GM19023 (cell line): ENCODE results near the gene ZC3H18.
"Not testable (repeated sequence)": the region's sequence is repeated elsewhere in the genome, so short reads cannot be mapped to it uniquely, and the experiment has no call there.

ENCODE experiments used
- ATAC-seq: cut with Tn5 transposase; IDR thresholded peaks from one replicate; pipeline ENCODE4 v1.9.1; 2021; ENCODE audit warnings: mild to moderate bottlenecking, moderate library complexity; ENCODE audit not compliant: unreplicated experiment

Gene ZC3H18

DNA sequence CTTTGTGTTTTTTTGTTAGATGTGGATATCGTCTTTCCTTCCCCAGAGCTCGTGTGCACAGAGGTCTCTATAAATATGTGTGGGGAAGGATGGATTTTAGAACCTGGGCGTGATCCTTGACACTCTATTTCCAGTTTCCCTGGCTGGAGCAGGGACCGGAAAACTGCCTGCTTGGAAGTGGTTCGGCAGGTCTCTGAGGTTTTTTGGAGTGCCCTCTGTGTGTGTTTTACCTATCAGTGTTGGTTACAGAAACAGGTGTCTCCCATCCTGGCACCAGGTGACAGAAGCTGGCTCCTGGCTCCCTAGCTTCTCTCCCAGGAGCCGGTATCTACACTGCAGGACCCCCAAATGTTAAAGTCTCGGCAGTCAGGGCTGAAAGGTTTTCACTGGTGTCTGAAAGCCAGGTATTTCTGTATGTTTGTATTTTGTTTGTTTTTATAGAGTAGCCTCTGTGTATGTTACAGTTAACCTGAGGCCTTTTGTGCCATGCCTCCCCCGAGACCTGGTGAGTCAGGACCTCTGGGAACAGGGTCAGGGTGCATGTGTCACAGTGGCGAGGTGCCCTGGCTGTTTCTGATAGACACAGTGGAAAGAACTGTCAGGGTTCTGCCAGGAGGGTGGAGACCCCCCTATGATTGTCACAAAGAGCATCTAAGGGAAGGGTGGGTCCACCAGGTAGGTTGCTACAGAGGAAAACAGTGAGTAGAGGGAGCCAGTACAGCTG lies 31.3 kb downstream of the ZC3H18 start:
- no peak for ATAC-seq

DNA sequence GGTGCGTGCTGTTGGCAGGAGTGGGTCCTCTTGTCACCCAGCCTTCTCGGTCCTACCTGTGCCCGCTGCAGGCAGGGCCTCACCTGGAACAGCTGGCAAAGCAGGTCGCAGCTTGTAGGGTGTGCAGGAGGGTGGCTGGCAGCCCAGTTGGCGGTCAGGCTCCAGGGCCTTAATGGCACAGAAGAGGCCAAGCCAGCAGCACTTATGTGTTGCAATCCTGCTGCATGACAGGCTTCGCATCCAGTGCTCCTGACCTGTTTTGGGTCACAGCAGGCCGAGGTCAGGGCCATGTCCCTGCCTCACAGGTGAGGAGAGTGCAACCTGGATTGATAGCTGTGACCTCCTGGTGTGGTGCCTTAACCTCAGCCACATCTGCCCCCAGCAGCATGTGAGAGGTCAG lies 31.9 kb downstream of the ZC3H18 start:
- ATAC-seq: no peak

DNA sequence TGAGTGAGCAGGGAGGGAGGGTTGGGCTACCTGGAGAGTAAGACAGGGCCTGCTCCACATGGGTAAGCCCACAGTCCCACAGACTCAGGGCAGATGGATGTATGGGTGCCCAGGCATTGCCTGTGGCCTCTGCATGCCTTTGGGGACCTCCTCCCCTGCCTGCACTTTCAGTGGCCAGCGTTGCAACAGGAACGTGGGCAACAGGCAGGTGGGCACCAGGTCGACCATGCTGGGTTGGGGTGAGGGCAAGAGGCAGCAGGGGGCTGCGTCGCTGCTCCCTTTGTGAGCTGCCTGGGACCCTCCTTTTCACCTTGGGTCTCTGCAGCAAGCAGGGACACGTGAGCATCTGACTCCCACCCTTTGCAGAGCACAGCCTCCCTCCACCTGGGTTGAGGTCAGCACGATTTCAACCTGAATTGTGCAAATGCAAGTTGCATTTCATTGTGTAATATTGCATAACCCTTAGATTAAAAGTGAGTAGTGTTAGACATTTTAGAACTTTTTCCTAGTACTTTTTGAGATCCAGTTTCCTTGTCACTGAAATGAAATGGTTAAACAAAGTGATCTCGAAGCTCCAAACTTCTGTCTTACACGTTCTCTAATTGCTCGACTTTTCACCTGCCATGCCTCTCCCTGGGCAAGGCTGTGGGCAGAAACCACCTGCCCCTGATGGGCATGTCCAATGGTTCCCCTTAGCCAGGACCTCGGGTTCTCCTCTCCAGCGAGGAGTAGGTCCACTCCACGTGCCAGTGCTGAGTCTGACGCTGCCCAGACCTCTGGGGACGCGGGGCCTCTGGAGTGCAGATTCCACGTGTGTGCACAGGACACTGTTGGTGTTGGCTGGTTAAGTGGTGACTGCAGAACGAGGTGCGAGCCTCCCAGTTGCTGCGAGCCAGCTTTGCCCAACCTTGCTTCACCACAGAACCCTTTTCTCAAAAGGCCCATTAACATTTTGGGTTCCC lies 35.3 kb downstream of the ZC3H18 start:
- ATAC-seq: no peak

DNA sequence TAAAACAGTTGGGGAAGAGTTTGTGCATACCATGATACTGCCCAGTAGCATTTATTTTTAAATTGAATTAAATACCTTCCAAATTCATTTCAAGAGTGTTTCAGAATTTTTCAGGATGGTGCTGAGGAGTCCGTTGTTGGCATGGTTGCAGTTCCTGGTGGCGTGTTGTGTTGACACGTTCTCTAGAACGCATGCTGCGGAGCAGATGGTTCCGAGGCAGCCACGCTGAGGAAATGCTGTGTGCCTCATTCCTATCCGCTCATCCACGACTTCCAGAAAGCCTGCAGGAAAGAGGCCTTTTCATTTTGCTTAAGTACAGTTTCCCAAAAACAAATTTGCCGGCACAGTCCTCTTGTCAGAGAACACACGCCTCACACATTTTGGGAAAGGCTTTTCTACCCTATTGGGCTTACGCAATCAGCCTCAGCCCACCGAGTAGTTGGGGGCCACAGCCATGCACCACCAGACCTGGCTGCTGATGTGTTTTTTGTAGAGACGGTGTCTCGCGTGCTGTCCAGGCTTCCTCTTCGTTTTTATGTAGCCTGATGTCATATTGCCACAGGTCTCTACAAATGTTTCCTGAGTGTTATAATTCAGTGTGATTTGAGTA lies 36.0 kb downstream of the ZC3H18 start:
- ATAC-seq: no peak

DNA sequence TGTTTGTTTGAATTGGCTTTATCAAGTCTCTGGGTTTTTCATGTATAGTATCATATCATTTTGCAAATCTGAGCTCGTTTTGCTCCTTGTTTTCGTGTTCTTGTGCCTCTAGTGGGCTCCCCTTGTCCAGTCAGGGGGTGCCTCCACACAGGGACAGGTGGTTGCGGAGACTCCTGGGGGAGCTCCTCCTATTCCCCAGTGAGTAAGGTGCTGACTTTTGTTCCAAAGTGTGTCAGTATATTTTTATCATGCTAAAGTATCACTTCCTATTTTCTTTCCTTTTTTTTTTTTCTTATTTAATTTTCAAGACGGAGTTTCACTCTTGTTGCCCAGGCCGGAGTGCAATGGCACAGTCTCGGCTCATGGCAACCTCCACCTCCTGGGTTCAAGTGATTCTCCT lies 37.9 kb downstream of the ZC3H18 start:
- ATAC-seq: no peak

DNA sequence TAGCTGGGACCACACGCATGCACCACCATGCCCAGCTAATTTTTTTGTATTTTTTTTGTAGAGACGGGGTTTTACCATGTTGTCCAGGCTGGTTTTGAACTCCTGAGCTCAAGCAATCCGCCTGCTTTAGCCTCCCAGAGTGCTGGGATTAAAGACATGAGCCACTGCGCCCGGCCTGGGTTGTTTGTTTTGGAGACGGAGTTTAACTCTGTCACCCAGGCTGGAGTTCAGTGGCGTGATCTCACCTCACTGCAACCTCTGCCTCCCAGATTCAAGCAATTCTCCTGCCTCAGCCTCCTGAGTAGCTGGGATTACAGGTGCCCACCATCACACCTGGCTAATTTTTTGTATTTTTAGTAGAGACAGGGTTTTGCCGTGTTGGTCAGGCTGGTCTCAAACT lies 39.2 kb downstream of the ZC3H18 start:
- not testable (repeated sequence) for ATAC-seq

DNA sequence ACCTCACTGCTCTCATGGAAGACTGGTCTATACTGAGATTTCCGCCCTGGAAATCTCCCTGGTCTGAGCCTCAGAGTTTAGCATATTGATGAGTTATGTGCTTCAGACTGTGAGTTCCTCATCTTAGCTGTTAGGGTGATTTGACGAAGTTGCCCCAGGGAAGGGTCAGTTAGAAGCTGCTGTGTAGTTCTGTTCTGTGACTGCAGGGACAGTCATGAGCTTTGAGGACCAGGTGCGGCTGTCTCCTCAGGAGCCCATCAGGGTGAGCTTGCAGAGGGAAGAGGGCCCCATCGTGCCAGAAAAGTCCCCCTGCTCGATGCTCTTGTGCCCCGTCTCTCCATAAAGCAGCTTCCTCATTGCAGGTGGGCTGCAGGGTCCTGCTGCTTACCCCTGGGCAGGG lies 39.9 kb downstream of the ZC3H18 start:
- no peak for ATAC-seq

DNA sequence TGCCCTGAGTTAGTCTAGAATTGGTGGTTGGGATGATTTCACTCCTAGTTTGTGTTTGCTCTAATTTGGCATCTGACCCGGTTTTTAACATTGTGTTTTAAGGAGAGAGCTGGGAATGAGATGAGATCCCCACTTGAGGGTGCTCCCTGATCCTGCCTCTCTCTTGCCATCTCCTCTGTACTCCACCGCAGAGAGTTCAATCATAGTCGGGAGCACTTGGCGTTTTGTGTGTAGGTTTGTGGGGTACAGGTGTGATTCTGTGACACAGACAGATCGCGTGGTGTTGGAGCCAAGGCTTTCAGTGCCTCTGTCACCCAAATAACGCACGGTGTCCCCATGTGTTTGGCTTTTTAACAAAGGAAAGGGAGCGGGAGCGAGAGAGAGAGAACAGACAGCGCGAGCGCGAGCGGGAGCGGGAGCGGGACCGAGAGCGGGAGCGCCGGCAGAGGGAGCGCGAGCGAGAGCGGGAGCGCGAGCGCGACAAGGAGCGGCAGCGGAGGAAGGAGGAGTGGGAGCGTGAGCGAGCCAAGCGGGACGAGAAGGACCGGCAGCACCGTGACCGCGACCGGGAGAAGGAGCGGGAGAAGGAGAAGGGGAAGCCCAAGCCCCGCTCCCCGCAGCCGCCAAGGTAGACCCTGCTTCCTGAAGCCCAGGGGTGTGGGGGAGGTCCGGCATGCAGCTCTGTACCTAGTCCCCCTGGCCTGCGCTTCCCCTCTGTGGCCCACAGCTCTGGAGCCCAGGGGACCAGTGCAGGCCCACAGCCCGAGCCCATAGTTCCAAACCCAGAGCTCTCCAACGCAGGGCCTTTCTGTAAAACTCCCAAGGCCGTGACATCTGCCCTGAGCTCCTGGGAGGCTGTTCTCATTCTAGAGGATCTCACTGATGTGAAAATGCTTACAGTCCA lies 41.0 kb downstream of the ZC3H18 start:
- ATAC-seq: no peak

DNA sequence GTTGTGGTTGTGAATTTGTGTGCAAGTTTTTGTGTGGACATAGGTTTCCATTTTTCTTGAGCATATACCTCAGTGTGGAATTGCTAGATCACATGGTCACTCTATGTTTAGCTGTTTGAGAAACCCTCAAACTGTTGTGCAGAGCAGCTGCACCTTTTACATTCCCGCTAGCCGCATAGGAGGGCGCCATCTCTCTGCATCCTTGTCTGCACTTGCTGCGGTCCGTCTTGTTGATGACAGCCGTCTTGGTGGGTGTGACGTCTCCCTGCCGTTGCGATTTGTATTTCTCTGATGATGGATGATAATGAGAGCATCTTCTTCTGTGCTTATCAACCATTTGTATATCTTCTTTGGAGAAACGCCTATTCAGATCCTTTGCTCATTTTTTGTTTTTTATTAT lies 43.1 kb downstream of the ZC3H18 start:
- ATAC-seq: no peak

DNA sequence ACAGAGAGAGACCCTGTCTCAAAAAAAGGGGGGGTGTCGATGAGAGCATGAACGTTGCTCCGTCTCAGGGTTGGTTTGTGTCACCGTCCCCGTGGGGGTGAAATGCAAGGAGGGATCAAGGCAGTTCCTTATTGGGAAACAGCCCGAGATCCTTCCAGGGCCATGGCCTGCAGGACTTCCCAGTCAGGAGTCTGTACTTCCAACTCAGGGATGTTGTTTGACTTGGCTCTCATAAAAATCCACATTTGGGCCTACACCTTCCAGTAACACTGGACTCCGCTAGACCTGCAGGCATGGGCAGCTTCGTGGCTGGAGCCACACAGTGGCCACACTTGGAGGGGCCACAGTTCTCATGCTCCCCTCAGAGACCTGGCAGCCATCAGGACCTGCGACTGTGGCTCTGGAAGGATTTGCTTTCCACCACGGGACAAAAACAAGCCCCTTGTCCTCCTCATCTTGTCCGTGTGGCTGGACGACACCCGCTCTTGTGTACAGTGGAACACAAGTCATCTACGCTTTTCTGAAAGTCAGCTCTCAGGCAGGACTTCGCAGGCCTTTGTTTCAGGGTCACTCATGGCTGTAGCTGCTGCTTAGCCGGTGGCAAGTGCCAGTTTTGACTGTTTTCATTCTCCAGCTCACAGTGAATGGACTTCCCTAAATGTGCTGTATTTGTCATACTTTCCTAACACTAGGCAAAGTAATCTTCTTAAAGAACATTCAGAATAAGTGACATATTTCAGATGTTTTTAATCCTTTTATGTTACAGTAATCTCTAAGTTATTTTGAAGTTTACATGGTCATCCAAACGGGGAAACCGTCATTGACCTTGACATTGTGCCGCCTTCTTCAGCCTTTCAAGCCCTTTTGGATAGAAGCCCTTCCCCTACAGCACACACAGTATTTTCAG lies 44.0 kb downstream of the ZC3H18 start:
- no peak for ATAC-seq

DNA sequence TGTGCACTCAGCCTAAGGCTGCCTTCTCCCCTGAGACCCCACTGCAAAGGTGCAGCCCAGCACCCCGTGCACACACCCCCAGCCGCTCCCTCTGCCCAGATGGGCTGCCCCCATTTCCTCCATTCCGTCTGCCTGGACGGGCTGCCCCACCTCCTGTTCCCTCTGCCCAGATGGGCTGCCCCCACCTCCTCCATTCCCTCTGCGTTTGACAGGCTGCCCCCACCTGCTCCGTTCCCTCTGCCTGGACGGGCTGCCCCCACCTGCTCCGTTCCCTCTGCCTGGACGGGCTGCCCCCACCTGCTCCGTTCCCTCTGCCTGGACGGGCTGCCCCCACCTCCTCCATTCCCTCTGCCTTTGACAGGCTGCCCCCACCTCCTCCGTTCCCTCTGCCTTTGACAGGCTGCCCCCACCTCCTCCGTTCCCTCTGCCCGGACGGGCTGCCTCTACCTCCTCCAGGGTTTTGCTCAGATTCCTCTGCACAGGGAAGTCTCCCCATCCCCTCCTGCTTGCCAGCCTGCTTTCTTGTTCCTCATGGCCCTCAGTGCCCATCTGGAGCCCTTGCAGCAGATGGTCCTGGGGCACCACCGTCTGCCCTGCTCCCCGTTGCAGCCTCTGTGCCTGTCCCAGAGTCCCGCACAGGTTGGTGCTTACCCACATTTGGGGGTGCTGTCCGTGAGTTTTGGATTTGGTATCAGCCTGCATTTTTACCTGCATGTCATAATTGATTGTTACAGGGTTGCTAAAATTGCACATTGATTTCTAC lies 44.8 kb downstream of the ZC3H18 start:
- ATAC-seq: no peak

DNA sequence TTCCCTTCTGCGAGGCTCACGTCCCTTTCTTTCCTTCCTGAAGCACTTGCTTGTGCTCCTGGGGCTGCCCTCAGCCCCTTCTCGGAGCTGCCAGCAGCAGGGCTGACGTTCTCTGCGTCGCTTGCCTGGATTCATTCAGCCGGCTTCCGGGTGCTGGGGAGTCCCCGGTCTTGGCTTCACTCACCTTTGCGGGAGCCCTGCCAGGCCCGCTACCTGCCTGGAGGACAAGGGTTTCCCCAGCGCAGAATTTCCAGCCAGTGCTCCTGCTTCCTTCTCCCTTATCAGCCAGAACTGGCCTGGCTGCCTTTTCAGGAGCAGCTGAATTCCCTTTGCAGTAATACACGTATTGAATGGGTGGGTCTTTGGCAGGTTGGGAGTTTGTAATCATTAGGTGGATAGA lies 46.1 kb downstream of the ZC3H18 start:
- no peak for ATAC-seq

DNA sequence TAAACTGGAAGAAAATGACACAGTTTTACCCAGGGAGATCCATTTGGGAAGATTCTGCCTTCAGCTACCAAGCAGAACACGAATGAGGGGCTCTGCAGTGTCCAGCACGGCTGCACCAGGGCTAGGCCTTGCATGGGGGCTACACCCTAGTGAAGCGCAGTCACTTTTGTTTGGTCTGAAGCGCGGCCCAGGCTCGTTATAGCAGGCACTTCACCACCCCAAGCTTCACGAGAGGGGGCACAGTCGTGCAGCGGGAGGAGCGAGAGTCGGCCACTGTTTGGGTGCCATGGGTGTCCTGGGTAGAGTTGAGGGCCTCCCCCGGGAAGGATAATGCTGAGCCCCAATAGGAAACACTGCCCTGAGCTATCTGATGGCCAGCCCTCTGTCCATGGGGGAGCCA lies 46.5 kb downstream of the ZC3H18 start:
- ATAC-seq: no peak

DNA sequence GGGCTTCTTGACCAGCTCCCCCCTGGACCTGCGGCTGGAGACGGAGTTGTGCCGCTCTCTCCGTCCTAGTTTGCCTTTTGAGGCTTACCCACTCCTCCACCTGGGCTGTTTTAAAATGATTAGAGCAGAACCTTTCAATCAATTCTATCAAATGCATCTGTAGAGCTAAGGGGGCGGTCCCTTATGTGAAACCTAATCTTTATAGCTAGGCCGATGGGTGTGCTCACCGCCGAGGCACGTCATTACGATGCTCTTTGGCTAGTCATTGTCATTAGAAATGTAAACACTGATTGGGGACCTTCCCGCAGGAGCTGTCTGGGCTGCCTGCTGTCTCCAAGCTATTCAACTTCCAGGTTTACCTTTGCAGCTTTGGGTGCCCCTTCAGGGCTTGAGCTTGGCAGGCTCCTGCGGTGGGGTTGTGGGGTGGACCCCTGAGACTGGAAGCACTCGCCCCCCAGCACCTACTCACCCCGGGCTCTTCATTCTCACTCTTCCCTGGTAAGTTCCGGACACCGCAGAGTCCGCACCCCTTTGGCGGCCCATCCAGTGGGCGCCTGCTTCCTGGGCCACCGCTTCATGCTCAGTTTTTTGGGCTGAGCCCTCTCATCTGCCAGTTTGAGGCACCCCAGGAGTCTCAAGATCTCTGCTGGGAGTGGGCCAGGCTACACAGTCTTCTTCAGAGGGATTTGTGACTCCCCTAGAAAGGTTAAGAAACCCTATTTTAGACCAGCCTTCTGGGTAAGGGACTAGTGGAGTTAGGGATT lies 47.2 kb downstream of the ZC3H18 start:
- ATAC-seq: no peak

DNA sequence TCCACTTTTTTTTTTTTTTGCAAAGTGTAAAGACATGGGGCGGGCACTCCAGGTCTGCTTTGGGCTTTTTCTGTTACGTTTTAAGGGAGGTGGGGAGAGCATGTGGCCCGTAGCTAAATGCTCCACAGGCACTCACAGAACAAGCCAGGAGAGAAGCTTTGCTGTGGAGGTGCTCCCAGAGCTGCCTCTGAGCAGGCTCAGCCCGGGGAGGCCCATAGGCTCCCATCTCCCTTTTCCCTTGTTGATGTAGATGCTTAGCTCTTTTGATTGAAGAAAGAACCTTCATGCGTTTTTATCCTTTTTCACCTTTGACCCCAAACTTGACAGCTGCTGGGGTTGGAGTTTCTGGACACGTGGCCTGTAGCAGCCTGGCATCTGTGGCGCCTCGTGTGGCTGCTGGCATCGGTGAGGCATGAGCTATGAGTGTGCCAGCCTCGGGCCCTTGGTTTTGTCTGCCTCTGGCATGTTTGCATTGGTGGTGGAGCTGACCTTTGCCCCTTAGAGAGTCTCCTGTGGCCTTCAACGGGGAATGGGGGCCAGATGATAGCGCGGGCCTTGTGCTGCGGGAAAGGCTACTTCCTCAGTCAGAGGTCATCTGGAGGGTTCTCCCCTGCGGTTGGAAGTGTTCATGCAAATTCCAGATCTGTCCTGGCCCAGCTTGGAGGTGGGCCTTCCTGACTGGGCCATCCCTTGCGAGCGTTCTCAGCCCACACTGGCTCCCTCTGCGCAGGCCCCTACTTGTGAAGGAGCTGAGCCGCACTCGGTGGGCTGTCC lies 48.2 kb downstream of the ZC3H18 start:
- ATAC-seq: no peak

DNA sequence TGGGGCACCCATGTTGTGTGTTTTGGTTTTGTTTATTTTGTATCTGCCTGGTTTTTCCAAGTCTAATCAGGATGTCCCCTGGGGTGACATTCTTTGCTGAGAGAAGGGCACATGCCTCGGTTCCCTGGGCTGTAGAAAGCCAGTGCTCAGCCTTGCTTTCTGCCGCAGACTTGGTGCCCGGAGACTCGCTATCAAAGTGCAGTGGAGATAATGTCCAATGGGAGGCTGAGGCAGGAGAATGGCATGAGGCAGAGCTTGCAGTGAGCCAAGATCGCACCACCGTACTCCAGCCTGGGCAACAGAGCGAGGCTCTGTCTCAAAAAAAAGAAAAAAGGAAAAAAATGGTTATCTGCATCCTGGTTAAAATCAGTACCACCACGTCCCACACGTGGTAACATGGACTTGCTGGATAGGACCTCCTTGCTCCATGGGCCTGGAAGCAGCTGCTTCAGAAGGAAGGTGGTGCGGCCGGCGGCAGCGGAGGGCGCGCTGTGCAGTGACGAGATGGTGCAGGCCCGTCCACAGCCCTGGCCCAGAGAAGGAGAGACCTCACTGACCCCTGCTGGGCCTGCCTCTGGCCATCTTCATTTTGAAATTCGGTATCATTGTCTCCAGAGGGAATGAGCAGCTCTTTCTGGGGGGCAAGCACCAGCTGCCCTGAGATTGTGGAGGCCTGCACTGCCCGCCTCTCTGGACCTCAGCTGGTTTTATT lies 48.9 kb downstream of the ZC3H18 start:
- no peak for ATAC-seq
